ENCODE measurements around the gene MKNK1. TPM values are rescaled to one million over a fixed set of nuclear protein-coding genes. Genes with fewer than 3 reads are reported as not detected.

MKNK1 gene
- total RNA-seq, 1 experiment from 2014 or later, result 18.6 TPM

DNA sequence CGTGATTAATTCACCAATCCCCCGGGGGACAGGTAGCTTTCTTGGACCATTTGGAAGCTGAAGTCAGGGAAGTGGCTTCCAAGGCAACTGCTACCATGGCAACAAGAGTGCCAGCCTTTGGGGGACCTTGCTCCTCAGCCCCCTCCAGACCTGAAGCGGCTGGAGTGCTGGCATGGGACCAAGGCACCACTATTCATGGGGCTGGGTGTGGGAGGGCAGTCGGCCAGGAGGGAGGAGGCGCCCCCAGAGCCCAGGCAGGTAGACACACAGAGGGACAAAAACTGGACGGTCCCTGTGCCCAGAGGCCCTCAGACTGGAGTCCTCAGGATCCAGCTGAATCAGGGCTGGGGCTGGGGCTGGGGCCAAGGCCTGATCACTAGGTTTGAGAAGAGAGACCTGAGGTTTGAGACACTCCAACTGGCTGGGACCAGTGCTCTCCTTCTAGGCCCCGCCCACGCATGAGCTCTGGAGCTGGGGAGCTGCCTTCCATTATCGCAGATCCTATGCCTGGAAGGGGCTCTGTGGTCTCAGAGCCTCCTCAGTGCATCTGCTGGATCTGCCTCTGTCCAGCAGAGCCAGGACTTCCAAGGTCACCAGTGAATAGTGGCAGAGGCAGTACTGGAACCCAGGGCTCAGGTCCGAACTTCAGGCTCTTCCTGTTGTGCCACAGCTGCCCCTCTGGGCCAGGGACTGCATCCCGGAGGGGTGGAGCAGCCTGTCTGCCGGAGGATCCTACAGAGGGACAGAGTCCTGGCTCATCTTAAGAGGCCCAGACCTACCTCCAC lies 49.3 kb downstream of the MKNK1 start:
- ChIA-PET POLR2A (no interaction called here), CTCF (interaction anchor here (0.6 to 2.4 kb wide), 7 partner anchors 21 to 170 kb away, joined by 3 to 20 read pairs (median 5); partner anchors contain the start of gene MKNK1)
- peaks cover 36% of the 10 kb centered on the region for H3K4me1 Mint-ChIP-seq
- no peak overlapping the region for H3K27ac Mint-ChIP-seq
- H3K4me3 Mint-ChIP-seq, result no peak overlapping the region
- DNase-seq (ENCODE audit: low spot score) (peak; percentile 27), ATAC-seq (no peak)
- no peaks in the 10 kb centered on the region for H3K27me3 Mint-ChIP-seq (ENCODE audit: low read depth)
- no peaks in the 10 kb centered on the region for H3K9me3 Mint-ChIP-seq
- no peak for TF ChIP-seq OVOL2 (CRISPR knock-in tag; IDR thresholded peaks at IDR 0.05; ENCODE audit: borderline replicate concordance)
- TF ChIP-seq, protein P1, sequence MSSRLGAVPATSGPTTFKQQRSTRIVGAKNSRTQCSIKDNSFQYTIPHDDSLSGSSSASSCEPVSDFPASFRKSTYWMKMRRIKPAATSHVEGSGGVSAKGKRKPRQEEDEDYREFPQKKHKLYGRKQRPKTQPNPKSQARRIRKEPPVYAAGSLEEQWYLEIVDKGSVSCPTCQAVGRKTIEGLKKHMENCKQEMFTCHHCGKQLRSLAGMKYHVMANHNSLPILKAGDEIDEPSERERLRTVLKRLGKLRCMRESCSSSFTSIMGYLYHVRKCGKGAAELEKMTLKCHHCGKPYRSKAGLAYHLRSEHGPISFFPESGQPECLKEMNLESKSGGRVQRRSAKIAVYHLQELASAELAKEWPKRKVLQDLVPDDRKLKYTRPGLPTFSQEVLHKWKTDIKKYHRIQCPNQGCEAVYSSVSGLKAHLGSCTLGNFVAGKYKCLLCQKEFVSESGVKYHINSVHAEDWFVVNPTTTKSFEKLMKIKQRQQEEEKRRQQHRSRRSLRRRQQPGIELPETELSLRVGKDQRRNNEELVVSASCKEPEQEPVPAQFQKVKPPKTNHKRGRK (CRISPR knock-in tag; IDR thresholded peaks at IDR 0.05; ENCODE audit: borderline replicate concordance), result no peak
- no peak for TF ChIP-seq SOX15 (CRISPR knock-in tag; IDR thresholded peaks at IDR 0.05)
- no peak for TF ChIP-seq ELF4 (CRISPR knock-in tag; IDR thresholded peaks at IDR 0.05; ENCODE audit: low read depth)
- TF ChIP-seq, protein P2, sequence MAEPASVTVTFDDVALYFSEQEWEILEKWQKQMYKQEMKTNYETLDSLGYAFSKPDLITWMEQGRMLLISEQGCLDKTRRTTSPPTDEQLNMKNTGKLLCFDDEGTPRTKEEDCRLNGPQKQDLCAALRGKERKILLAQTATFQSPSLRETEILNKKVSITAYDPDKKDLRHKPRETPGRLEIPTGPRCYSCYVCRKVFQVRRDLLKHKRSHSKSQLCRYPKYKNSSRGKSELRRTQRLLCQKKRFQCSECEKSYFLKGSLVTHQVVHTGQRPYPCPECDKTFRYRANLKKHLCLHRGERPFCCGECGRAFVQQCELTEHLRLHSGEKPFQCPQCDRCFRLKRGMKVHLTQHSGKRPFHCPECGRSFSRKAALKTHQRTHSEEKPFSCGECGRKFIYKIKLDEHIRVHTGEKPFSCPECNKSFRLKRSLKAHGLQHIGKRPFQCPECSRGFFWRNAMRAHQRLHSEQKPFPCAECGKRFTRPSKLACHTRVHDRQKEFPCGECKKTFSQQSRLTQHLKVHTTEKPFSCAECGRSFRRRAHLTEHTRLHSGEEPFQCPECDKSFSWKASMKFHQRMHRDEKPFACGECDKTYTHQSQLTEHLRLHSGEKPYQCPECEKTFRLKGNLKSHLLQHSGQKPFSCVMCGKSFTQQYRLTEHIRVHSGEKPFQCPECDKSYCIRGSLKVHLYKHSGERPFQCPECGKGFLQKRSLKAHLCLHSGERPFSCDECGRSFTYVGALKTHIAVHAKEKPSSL (CRISPR knock-in tag; conservative IDR thresholded peaks at IDR 0.05), result no peak
- no peak for TF ChIP-seq ZBTB21 (CRISPR knock-in tag; IDR thresholded peaks at IDR 0.05; ENCODE audit: borderline replicate concordance)
- TF ChIP-seq ZNF121 (CRISPR knock-in tag; IDR thresholded peaks at IDR 0.05), result no peak
- TF ChIP-seq, protein P3, sequence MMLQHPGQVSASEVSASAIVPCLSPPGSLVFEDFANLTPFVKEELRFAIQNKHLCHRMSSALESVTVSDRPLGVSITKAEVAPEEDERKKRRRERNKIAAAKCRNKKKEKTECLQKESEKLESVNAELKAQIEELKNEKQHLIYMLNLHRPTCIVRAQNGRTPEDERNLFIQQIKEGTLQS (CRISPR knock-in tag; conservative IDR thresholded peaks at IDR 0.05), result no peak
- TF ChIP-seq ZNF671 (CRISPR knock-in tag; IDR thresholded peaks at IDR 0.05), result no peak
- TF ChIP-seq, protein P4, sequence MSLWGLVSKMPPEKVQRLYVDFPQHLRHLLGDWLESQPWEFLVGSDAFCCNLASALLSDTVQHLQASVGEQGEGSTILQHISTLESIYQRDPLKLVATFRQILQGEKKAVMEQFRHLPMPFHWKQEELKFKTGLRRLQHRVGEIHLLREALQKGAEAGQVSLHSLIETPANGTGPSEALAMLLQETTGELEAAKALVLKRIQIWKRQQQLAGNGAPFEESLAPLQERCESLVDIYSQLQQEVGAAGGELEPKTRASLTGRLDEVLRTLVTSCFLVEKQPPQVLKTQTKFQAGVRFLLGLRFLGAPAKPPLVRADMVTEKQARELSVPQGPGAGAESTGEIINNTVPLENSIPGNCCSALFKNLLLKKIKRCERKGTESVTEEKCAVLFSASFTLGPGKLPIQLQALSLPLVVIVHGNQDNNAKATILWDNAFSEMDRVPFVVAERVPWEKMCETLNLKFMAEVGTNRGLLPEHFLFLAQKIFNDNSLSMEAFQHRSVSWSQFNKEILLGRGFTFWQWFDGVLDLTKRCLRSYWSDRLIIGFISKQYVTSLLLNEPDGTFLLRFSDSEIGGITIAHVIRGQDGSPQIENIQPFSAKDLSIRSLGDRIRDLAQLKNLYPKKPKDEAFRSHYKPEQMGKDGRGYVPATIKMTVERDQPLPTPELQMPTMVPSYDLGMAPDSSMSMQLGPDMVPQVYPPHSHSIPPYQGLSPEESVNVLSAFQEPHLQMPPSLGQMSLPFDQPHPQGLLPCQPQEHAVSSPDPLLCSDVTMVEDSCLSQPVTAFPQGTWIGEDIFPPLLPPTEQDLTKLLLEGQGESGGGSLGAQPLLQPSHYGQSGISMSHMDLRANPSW (CRISPR knock-in tag; conservative IDR thresholded peaks at IDR 0.05; ENCODE audit: low read depth), result no peak
- TF ChIP-seq, protein P5, sequence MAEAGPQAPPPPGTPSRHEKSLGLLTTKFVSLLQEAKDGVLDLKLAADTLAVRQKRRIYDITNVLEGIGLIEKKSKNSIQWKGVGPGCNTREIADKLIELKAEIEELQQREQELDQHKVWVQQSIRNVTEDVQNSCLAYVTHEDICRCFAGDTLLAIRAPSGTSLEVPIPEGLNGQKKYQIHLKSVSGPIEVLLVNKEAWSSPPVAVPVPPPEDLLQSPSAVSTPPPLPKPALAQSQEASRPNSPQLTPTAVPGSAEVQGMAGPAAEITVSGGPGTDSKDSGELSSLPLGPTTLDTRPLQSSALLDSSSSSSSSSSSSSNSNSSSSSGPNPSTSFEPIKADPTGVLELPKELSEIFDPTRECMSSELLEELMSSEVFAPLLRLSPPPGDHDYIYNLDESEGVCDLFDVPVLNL (CRISPR knock-in tag; IDR thresholded peaks at IDR 0.05; ENCODE audit: borderline replicate concordance, low read depth), result no peak
- TF ChIP-seq FOXJ3 (CRISPR knock-in tag; IDR thresholded peaks at IDR 0.05; ENCODE audit: borderline replicate concordance), result no peak
- no peaks in the 10 kb centered on the region for H3K36me3 Mint-ChIP-seq

DNA sequence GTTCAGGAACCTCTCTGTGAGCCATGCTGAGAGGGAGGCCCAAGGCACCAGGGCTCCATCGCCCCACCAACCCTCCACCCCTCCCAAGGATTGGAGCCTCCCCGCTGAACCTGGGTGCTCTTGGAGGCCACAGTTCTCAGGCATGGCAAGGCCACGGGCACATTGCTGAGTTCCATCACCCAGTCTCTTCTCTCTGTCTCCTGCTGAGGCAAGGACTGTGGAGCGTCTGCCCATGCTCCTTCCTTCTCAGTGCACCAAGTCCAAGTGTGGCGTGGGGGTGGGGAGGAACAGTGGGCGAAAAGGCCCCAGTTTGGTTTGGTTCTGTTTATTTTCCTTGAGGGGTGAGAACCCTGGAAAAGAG lies 49.9 kb downstream of the MKNK1 start:
- H3K36me3 Mint-ChIP-seq, result no peaks in the 10 kb centered on the region
- no peaks in the 10 kb centered on the region for H3K27me3 Mint-ChIP-seq (ENCODE audit: low read depth)
- ATAC-seq (no peak), DNase-seq (ENCODE audit: low spot score) (no peak)
- CTCF ChIA-PET, result interaction anchor here (0.6 to 2.4 kb wide), 8 partner anchors 21 to 171 kb away, joined by 3 to 20 read pairs (median 5); partner anchors contain the start of gene MKNK1
- peaks cover 42% of the 10 kb centered on the region for H3K4me1 Mint-ChIP-seq
- no peaks in the 10 kb centered on the region for H3K9me3 Mint-ChIP-seq
- POLR2A ChIA-PET, result no interaction called here
- no peak overlapping the region for H3K27ac Mint-ChIP-seq
- no peak overlapping the region for H3K4me3 Mint-ChIP-seq
- TF ChIP-seq, protein P6, sequence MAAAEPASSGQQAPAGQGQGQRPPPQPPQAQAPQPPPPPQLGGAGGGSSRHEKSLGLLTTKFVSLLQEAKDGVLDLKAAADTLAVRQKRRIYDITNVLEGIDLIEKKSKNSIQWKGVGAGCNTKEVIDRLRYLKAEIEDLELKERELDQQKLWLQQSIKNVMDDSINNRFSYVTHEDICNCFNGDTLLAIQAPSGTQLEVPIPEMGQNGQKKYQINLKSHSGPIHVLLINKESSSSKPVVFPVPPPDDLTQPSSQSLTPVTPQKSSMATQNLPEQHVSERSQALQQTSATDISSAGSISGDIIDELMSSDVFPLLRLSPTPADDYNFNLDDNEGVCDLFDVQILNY (CRISPR knock-in tag; IDR thresholded peaks at IDR 0.05), result no peak
- TF ChIP-seq NFYB (CRISPR knock-in tag; conservative IDR thresholded peaks at IDR 0.05; ENCODE audit: low read depth), result no peak
